Hepatocyte (in vitro differentiated cells): Measurements from ENCODE around the gene DUSP11. TPM values are rescaled to one million over a fixed set of nuclear protein-coding genes. Genes with fewer than 3 reads are reported as not detected.
A peak's percentile ranks its signal among the peaks of the same experiment; 100 is the strongest.

Experiments
- DNase-seq: peaks from one replicate; pipeline ENCODE4 v3.0.0-alpha.2; 2016; ENCODE audit warnings: low spot score
- H2AFZ ChIP-seq: fragments of 200-600 bp; sonication (generic); 2 replicates; pipeline ENCODE4 v1.6.0; 2016; ENCODE audit warnings: antibody characterized with exemption, mild to moderate bottlenecking
- H3K27ac ChIP-seq: fragments of 200-600 bp; sonication (generic); 2 replicates; pipeline ENCODE4 v1.5.1; 2016; ENCODE audit warnings: mild to moderate bottlenecking
- H3K27me3 ChIP-seq: fragments of 200-600 bp; sonication (generic); 2 replicates; pipeline ENCODE4 v1.6.1; 2016
- H3K36me3 ChIP-seq: fragments of 200-600 bp; sonication (generic); replicated peaks from 2 replicates; pipeline ENCODE4 v1.5.1; 2016; ENCODE audit warnings: low read depth; ENCODE audit not compliant: insufficient read depth
- H3K4me1 ChIP-seq: fragments of 200-600 bp; sonication (generic); 2 replicates; pipeline ENCODE4 v1.5.1; 2016; ENCODE audit warnings: mild to moderate bottlenecking, moderate library complexity; ENCODE audit not compliant: insufficient read depth
- H3K4me2 ChIP-seq: fragments of 200-600 bp; sonication (generic); 2 replicates; pipeline ENCODE4 v1.6.0; 2016
- H3K4me3 ChIP-seq: fragments of 200-600 bp; sonication (generic); 2 replicates; pipeline ENCODE4 v1.5.1; 2016; ENCODE audit warnings: mild to moderate bottlenecking
- H3K79me2 ChIP-seq: fragments of 200-600 bp; sonication (generic); 2 replicates; pipeline ENCODE4 v1.6.0; 2017; ENCODE audit warnings: mild to moderate bottlenecking
- H3K9me2 ChIP-seq: fragments of 200-600 bp; sonication (generic); replicated peaks from 2 replicates; pipeline ENCODE4 v1.6.0; 2017; ENCODE audit warnings: mild to moderate bottlenecking; ENCODE audit not compliant: insufficient read depth
- H3K9me3 ChIP-seq: fragments of 200-600 bp; sonication (generic); 2 replicates; pipeline ENCODE4 v1.5.1; 2016; ENCODE audit warnings: low read depth, mild to moderate bottlenecking
- H4K20me1 ChIP-seq: fragments of 200-600 bp; sonication (generic); 2 replicates; pipeline ENCODE4 v1.6.0; 2016; ENCODE audit warnings: mild to moderate bottlenecking; ENCODE audit not compliant: insufficient read depth, poor library complexity, severe bottlenecking
- CTCF ChIP-seq: fragments of 200-600 bp; sonication (generic); IDR thresholded peaks from 2 replicates; pipeline ENCODE4 v1.5.1; 2016; ENCODE audit warnings: antibody characterized with exemption, mild to moderate bottlenecking; ENCODE audit not compliant: poor library complexity
- EZH2 ChIP-seq: fragments of 200-600 bp; sonication (generic); IDR thresholded peaks from 2 replicates; pipeline ENCODE4 v1.6.1; 2016; ENCODE audit warnings: antibody characterized with exemption, mild to moderate bottlenecking, borderline replicate concordance
- EZH2phosphoT487 ChIP-seq: fragments of 200-600 bp; sonication (generic); IDR thresholded peaks from one replicate; pipeline ENCODE4 v1.6.1; 2018; ENCODE audit warnings: antibody characterized with exemption, mild to moderate bottlenecking, low read depth, moderate library complexity; ENCODE audit not compliant: unreplicated experiment, severe bottlenecking
- WGBS: methylation state at CpG from one replicate; pipeline ENCODE4 v1.1.6; 2016; ENCODE audit warnings: low lambda C conversion rate; ENCODE audit errors: missing lambda C conversion rate; 5-methylcytosine and 5-hydroxymethylcytosine counted together
- polyA plus RNA-seq: library from polyadenylated mRNA; unstranded; fragments of >200 nt; fragmentation: Nextera tagmentation; extraction: Ambion mirVana; gene quantifications from 2 replicates; pipeline ENCODE4 v1.2.1, GENCODE V29; 2016
- total RNA-seq: library from RNA; depleted of rRNA; stranded (reverse); fragments of >200 nt; gene quantifications from 2 replicates; pipeline ENCODE4 v1.2.3, GENCODE V29; 2014

The DUSP11 gene
- total and polyA plus RNA-seq, 2 experiments from 2014 or later: 32.9 to 38.2 TPM

GRCh38 chr2:73827660-73828388 lies 47.9 kb upstream of the DUSP11 start:
- Histone ChIP-seq H3K27ac (no peak overlapping the region), H3K79me2 (peaks cover 36% of the 10 kb centered on the region), H3K4me2 (peak overlapping the region; percentile 61), H4K20me1 (no peaks in the 10 kb centered on the region), H3K9me3 (no peaks in the 10 kb centered on the region), H3K27me3 (no peaks in the 10 kb centered on the region), H3K9me2 (no peaks in the 10 kb centered on the region), H3K4me3 (no peak overlapping the region), H3K4me1 (peaks cover 6% of the 10 kb centered on the region), H3K36me3 (no peaks in the 10 kb centered on the region), H2AFZ (peak overlapping the region; percentile 54)
- TF ChIP-seq CTCF (no peak), EZH2 (no peak), EZH2phosphoT487 (no peak)
- no peak for DNase-seq
- WGBS: 89% methylated on average over 9 of the region's 9 CpGs

- Histone ChIP-seq H4K20me1 (no peaks in the 10 kb centered on the region), H3K9me3 (no peaks in the 10 kb centered on the region), H3K36me3 (no peaks in the 10 kb centered on the region), H2AFZ (no peak overlapping the region), H3K4me1 (peaks cover 6% of the 10 kb centered on the region), H3K27ac (no peak overlapping the region), H3K4me2 (no peak overlapping the region), H3K4me3 (no peak overlapping the region), H3K9me2 (no peaks in the 10 kb centered on the region), H3K79me2 (peaks cover 28% of the 10 kb centered on the region), H3K27me3 (no peaks in the 10 kb centered on the region)
- TF ChIP-seq EZH2 (no peak), CTCF (peak; percentile 38)
- DNase-seq: peak; percentile 34
- 59% methylated on average over 2 of the region's 2 CpGs for WGBS
Measured at GRCh38 chr2:73827018-73827417, 47.1 kb upstream of the DUSP11 start.

- WGBS: 72% methylated on average over 4 of the region's 4 CpGs
- TF ChIP-seq EZH2 (no peak), EZH2phosphoT487 (no peak), CTCF (no peak)
- H3K36me3 ChIP-seq: no peaks in the 10 kb centered on the region
Measured at GRCh38 chr2:73825408-73825807, 45.5 kb upstream of the DUSP11 start.

More at GRCh38 chr2:73825408-73825807, 45.5 kb upstream of the DUSP11 start:
- no peak overlapping the region for H3K27ac ChIP-seq
- H3K9me3 ChIP-seq: no peaks in the 10 kb centered on the region
- H4K20me1 ChIP-seq: no peaks in the 10 kb centered on the region
- no peak overlapping the region for H3K4me3 ChIP-seq
- peaks cover 3% of the 10 kb centered on the region for H3K27me3 ChIP-seq
- H2AFZ ChIP-seq: no peak overlapping the region
- no peak for DNase-seq
- no peak overlapping the region for H3K4me2 ChIP-seq
- peaks cover 13% of the 10 kb centered on the region for H3K79me2 ChIP-seq
- no peaks in the 10 kb centered on the region for H3K9me2 ChIP-seq
- H3K4me1 ChIP-seq: peaks cover 6% of the 10 kb centered on the region
